Measurements from ENCODE around the gene WDR91. TPM values are rescaled to one million over a fixed set of nuclear protein-coding genes. Genes with fewer than 3 reads are reported as not detected.

WDR91 gene
- total RNA-seq, 1 experiment from 2014 or later = 10.1 TPM

GRCh38 chr7:135217645-135218509, 6.6 kb upstream of the WDR91 start:
- DNase-seq (ENCODE audit: low read depth, low spot score) (no peak), ATAC-seq (no peak)
- no peak overlapping the region for H3K9ac ChIP-seq (ENCODE audit: low read length)
- H3K4me1 ChIP-seq (ENCODE audit: control insufficient read depth in 1 of 2, insufficient read depth in 2 of 2, low read length in 2 of 2) = no peaks in the 10 kb centered on the region
- H3K4me3 ChIP-seq (replicated peaks in 1 of 2; ENCODE audit: low read depth in 1 of 2, low read length in 2 of 2) = no peak overlapping the region
- no peaks in the 10 kb centered on the region for H3K9me2 ChIP-seq (ENCODE audit: insufficient read depth)
- BruUV-seq (replicated peaks) = no TSS peak
- H3K27me3 ChIP-seq (ENCODE audit: insufficient read depth, low read length) = no peaks in the 10 kb centered on the region
- H3K9me3 ChIP-seq (ENCODE audit: control insufficient read depth in 1 of 2, insufficient read depth in 1 of 2, low read depth in 1 of 2, low read length in 2 of 2) = no peaks in the 10 kb centered on the region
- no peaks in the 10 kb centered on the region for H3K36me3 ChIP-seq (ENCODE audit: control insufficient read depth in 1 of 2, insufficient read depth in 2 of 2, low read length in 2 of 2)
- H3K79me2 ChIP-seq (ENCODE audit: insufficient read depth, low read length) = no peaks in the 10 kb centered on the region
- TF ChIP-seq POLR2AphosphoS5 (IDR thresholded peaks at IDR 0.05; ENCODE audit: low read depth, low read length) (no peak), ATF3 (IDR thresholded peaks at IDR 0.05) (no peak), POLR2A (IDR thresholded peaks at IDR 0.05; ENCODE audit: borderline replicate concordance, extremely low read depth, insufficient read depth, insufficient read length) (no peak), SIN3A (IDR thresholded peaks at IDR 0.05; ENCODE audit: low read depth) (no peak), CBX3 (IDR thresholded peaks at IDR 0.05; ENCODE audit: low read depth) (no peak), SRF (IDR thresholded peaks at IDR 0.05; ENCODE audit: low read depth) (no peak), ZNF274 (IDR thresholded peaks at IDR 0.05; ENCODE audit: low read depth, low read length) (no peak), ZFX (IDR thresholded peaks at IDR 0.05) (no peak), TCF7L2 (IDR thresholded peaks at IDR 0.05; ENCODE audit: borderline replicate concordance, extremely low read depth, insufficient read depth, insufficient read length) (no peak), SP1 (IDR thresholded peaks at IDR 0.05; ENCODE audit: low read depth) (no peak), ZBTB33 (IDR thresholded peaks at IDR 0.05; ENCODE audit: extremely low read depth, insufficient replicate concordance, low read length) (no peak), CTCF (IDR thresholded peaks at IDR 0.05 in 2 of 3, conservative IDR thresholded peaks at IDR 0.05 in 1 of 3; ENCODE audit: borderline replicate concordance in 1 of 3, insufficient read depth in 1 of 3, low read depth in 2 of 3, low read length in 2 of 3) (no peak), JUND (IDR thresholded peaks at IDR 0.05) (no peak)
- TF ChIP-seq, protein P1, sequence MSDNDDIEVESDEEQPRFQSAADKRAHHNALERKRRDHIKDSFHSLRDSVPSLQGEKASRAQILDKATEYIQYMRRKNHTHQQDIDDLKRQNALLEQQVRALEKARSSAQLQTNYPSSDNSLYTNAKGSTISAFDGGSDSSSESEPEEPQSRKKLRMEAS (IDR thresholded peaks at IDR 0.05) = no peak
- TF ChIP-seq, protein P2, sequence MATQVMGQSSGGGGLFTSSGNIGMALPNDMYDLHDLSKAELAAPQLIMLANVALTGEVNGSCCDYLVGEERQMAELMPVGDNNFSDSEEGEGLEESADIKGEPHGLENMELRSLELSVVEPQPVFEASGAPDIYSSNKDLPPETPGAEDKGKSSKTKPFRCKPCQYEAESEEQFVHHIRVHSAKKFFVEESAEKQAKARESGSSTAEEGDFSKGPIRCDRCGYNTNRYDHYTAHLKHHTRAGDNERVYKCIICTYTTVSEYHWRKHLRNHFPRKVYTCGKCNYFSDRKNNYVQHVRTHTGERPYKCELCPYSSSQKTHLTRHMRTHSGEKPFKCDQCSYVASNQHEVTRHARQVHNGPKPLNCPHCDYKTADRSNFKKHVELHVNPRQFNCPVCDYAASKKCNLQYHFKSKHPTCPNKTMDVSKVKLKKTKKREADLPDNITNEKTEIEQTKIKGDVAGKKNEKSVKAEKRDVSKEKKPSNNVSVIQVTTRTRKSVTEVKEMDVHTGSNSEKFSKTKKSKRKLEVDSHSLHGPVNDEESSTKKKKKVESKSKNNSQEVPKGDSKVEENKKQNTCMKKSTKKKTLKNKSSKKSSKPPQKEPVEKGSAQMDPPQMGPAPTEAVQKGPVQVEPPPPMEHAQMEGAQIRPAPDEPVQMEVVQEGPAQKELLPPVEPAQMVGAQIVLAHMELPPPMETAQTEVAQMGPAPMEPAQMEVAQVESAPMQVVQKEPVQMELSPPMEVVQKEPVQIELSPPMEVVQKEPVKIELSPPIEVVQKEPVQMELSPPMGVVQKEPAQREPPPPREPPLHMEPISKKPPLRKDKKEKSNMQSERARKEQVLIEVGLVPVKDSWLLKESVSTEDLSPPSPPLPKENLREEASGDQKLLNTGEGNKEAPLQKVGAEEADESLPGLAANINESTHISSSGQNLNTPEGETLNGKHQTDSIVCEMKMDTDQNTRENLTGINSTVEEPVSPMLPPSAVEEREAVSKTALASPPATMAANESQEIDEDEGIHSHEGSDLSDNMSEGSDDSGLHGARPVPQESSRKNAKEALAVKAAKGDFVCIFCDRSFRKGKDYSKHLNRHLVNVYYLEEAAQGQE (IDR thresholded peaks at IDR 0.05; ENCODE audit: low read depth) = no peak
- no peaks in the 10 kb centered on the region for H4K20me1 ChIP-seq (ENCODE audit: insufficient read depth)
- ChIA-PET RAD21 (ENCODE audit: low non-redundant PET in 1 of 2, low total read pairs in 2 of 2, uncharacterized antibody in 2 of 2, unreplicated experiment in 2 of 2) (no interaction called here), POLR2A (no interaction called here), CTCF (no interaction called here)
- H3K4me2 ChIP-seq (ENCODE audit: low read length) = no peak overlapping the region
- intact Hi-C loops (cut with micrococcal nuclease) = no loop called here
- H2AFZ ChIP-seq (ENCODE audit: low read depth, low read length, poor library complexity, severe bottlenecking) = no peak overlapping the region
- no peak overlapping the region for H3K27ac ChIP-seq (ENCODE audit: low read depth, low read length)
